ENCODE results near the gene ECI1.

ECI1 gene

DNA sequence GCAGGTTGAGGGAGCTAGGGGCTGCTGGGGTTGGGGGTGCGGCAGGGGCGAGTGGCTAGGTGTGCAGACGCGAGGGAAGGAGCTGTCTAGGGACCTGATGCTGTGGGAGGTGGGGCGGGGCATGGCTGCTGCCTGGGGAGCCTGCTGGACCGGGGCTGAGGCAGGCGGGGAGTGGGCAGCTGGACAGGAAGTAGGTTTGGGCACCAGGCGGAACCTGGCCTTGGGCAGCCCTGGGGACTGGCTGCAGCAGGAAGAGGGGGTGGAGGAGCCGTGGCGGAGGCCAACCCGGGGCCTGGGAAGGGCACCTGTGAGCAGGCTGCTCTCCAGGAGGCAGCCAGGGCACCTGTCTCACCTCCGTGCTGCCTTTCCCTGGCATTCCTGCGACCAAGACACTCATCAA is 21.0 kb downstream of the ECI1 start:
- TF ChIP-seq POLR2AphosphoS5 (IDR thresholded peaks at IDR 0.05; ENCODE audit: low read depth, low read length) (no peak), TAF1 (IDR thresholded peaks at IDR 0.05; ENCODE audit: borderline replicate concordance, insufficient read depth, low read length) (no peak), SIN3A (IDR thresholded peaks at IDR 0.05; ENCODE audit: borderline replicate concordance, insufficient read depth, low read length) (no peak), FOXP2 (optimal IDR thresholded peaks at IDR 0.05; ENCODE audit: borderline replicate concordance, extremely low read depth, extremely low read length, insufficient read depth) (no peak)
- TF ChIP-seq, protein P1, sequence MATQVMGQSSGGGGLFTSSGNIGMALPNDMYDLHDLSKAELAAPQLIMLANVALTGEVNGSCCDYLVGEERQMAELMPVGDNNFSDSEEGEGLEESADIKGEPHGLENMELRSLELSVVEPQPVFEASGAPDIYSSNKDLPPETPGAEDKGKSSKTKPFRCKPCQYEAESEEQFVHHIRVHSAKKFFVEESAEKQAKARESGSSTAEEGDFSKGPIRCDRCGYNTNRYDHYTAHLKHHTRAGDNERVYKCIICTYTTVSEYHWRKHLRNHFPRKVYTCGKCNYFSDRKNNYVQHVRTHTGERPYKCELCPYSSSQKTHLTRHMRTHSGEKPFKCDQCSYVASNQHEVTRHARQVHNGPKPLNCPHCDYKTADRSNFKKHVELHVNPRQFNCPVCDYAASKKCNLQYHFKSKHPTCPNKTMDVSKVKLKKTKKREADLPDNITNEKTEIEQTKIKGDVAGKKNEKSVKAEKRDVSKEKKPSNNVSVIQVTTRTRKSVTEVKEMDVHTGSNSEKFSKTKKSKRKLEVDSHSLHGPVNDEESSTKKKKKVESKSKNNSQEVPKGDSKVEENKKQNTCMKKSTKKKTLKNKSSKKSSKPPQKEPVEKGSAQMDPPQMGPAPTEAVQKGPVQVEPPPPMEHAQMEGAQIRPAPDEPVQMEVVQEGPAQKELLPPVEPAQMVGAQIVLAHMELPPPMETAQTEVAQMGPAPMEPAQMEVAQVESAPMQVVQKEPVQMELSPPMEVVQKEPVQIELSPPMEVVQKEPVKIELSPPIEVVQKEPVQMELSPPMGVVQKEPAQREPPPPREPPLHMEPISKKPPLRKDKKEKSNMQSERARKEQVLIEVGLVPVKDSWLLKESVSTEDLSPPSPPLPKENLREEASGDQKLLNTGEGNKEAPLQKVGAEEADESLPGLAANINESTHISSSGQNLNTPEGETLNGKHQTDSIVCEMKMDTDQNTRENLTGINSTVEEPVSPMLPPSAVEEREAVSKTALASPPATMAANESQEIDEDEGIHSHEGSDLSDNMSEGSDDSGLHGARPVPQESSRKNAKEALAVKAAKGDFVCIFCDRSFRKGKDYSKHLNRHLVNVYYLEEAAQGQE (IDR thresholded peaks at IDR 0.05; ENCODE audit: insufficient read depth in 1 of 2, low read depth in 2 of 2, low read length in 2 of 2): no peak

DNA sequence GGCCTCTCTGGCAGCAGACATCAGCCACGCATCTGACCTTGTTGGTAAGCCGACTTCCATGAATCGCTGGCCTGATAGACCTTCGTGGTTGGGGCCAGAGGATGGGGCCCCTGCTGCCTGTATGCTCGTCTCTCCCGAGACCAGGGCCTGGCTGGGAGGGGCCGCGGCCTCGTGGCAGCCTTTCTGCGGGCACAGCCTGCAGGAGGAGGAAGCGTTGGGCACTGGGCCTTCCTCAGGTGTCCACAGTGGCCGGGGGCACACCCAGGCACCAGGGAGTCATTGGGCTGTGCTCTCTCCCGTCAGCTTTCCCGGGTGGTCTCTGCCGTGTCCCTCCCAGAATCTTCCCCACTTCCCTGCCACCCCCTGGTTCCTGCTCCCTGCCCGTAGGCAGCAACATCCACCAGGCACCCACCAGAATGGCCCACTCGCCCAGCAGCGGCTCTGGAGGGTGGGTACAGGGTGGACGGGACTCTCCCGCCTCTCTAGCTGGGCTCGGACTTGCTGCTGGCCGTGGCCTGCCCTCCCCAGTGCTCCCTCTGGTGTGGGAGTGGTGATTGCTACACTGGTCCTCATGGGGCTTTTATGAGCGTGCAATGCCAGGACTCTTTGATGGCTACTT is 21.6 kb downstream of the ECI1 start:
- TF ChIP-seq TAF1 (IDR thresholded peaks at IDR 0.05; ENCODE audit: borderline replicate concordance, insufficient read depth, low read length) (no peak), SIN3A (IDR thresholded peaks at IDR 0.05; ENCODE audit: borderline replicate concordance, insufficient read depth, low read length) (no peak), FOXP2 (optimal IDR thresholded peaks at IDR 0.05; ENCODE audit: borderline replicate concordance, extremely low read depth, extremely low read length, insufficient read depth) (no peak), POLR2AphosphoS5 (IDR thresholded peaks at IDR 0.05; ENCODE audit: low read depth, low read length) (no peak)
- TF ChIP-seq, protein P1 (IDR thresholded peaks at IDR 0.05; ENCODE audit: insufficient read depth in 1 of 2, low read depth in 2 of 2, low read length in 2 of 2): no peak

DNA sequence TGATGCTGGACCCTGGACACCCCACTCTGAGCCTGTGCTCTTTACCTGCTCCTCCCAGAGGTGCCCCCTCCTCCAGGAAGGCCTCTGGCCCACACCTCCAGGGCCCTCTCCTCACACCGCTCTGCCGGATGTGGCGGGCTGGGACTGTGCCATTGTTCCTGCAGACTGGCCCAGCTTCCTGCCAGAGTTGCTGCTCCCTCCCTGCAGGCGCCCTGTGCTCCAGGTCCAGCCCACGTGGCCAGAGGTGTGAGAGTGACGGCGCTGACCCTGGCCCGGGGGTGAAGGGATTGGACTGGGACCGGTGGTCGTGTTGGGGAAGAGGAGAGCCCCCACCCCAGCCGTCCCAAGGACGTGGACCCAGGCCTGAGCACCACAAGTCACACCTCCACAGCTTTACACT is 22.3 kb downstream of the ECI1 start:
- TF ChIP-seq, protein P1 (IDR thresholded peaks at IDR 0.05; ENCODE audit: insufficient read depth in 1 of 2, low read depth in 2 of 2, low read length in 2 of 2): no peak
- TF ChIP-seq SIN3A (IDR thresholded peaks at IDR 0.05; ENCODE audit: borderline replicate concordance, insufficient read depth, low read length) (no peak), FOXP2 (optimal IDR thresholded peaks at IDR 0.05; ENCODE audit: borderline replicate concordance, extremely low read depth, extremely low read length, insufficient read depth) (no peak), POLR2AphosphoS5 (IDR thresholded peaks at IDR 0.05; ENCODE audit: low read depth, low read length) (no peak), TAF1 (IDR thresholded peaks at IDR 0.05; ENCODE audit: borderline replicate concordance, insufficient read depth, low read length) (no peak)

DNA sequence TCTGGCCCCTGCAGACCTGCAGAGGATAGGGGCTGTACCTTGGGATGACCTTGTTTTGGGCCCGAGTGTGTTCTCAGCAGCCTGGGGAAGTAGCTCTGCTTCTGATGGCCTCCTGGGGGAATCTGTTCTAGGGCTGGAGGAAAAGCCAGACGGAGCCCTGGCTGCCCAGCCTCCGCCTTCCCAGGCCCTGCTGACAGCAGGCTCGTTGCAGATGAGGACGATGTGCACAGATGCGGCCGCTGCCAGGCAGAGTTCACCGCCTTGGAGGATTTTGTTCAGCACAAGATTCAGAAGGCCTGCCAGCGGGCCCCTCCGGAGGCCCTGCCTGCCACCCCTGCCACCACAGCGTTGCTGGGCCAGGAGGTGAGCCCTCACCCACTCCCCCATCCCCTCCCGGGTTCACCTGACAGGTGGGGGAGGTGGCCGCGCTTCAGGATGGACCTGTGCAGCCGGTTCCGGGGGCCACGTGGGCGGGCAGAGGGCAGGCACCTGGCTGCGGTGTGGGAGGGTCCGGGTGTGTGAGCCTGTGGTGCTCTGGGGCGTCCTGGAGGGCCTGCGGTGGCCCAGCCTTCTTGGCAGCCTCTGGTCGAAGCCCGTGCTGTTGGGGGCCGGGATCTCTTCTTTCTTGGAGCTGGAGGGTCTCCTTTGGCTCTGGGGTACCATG is 23.1 kb downstream of the ECI1 start:
- TF ChIP-seq TAF1 (IDR thresholded peaks at IDR 0.05; ENCODE audit: borderline replicate concordance, insufficient read depth, low read length): no peak
- TF ChIP-seq FOXP2 (optimal IDR thresholded peaks at IDR 0.05; ENCODE audit: borderline replicate concordance, extremely low read depth, extremely low read length, insufficient read depth): no peak
- no peak for TF ChIP-seq SIN3A (IDR thresholded peaks at IDR 0.05; ENCODE audit: borderline replicate concordance, insufficient read depth, low read length)
- TF ChIP-seq POLR2AphosphoS5 (IDR thresholded peaks at IDR 0.05; ENCODE audit: low read depth, low read length): no peak
- TF ChIP-seq, protein P1 (IDR thresholded peaks at IDR 0.05; ENCODE audit: insufficient read depth in 1 of 2, low read depth in 2 of 2, low read length in 2 of 2): no peak
